HG03521 (cell line): ENCODE data around the gene HDAC11.

Source experiments
- ATAC-seq: cut with Tn5 transposase; IDR thresholded peaks from one replicate; pipeline ENCODE4 v1.9.1; 2021; ENCODE audit warnings: mild to moderate bottlenecking, moderate library complexity; ENCODE audit not compliant: unreplicated experiment

HDAC11 gene

DNA sequence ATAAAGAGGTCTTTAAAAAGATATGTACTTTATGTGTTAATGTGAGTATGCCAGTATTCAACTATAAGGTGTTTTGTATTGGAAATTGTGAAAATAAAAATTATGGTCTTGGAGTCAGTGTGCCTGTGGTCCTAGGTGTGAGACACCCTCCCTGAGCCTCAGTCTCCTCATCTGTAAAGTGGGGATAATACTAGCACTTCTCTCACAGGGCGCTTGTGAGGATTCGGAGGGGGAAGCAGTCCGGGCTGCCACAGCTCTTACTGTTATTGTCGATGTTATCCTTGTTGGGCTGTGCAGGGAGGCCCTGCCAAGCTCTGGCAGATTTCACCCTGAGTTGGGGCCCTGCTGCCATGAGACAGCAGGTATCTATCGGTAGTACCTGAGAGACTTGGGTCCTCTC lies 42.1 kb downstream of the HDAC11 start:
- ATAC-seq: no peak

DNA sequence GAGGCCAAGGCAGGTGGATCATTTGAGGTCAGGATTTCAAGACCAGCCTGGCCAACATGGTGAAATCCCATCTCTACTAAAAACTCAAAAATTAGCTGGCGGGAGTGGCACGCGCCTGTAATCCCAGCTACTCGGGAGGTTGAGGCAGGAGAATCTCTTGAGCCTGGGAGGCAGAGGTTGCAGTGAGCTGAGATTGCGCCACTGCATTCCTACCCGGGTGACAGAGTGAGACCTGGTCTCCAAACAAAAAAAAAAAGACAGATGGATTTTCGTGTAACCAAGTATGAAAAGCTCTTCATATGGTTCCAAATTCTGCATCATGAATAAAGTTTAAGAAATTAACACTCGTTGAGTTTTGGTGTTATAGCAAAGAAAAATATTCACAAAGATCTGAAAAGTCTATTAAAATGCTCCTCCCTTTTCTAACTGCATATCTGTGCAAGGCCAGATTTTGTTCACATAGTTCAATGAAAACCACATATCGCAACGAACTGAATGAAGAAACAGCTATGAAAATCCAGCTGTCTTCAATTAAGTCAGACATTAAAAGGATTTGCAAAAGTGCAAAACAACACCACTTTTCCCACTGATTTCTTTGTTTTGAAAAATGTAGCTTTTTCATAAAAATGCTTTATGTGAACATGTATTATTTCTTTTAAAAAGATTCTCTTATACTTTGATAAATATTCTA lies 45.0 kb downstream of the HDAC11 start:
- no peak for ATAC-seq

DNA sequence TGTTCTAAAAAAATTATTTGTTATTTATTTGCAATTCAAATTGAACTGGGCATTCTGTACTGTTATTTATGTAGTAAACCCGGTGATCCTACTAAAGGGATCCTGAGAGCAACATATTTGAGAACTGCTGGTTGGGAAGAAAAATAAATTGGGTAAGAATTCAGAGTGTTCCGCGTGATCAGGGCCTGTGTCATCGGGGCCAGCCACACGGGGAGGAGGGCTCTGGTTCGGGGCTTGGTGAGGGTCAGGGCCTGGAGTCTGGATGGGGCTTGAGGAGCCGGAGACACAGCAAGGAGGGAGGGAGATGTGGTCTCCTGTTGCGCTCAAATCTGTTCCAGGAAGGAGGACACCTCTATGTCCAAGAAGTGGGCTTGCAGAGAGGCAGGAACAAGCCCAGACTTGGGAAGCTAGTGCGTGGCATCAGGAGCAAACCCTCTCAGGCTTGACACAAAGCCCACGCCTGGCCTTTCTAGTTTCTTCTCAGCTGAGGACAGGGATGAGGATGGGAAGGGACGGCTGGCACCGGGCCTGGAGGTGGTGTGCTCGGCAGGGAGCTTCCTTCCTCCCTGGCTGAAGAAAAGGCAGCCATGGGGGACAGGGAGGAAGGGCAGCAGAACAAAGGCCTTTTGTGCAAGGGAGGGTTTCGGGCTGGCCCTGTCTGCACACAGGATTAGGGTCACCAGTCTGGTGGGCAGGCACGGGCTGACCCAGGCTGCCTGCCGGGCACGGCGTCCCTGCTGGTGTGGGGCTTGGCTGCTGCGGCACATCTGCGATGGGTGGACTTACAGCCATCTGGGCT lies 45.9 kb downstream of the HDAC11 start:
- ATAC-seq: no peak

DNA sequence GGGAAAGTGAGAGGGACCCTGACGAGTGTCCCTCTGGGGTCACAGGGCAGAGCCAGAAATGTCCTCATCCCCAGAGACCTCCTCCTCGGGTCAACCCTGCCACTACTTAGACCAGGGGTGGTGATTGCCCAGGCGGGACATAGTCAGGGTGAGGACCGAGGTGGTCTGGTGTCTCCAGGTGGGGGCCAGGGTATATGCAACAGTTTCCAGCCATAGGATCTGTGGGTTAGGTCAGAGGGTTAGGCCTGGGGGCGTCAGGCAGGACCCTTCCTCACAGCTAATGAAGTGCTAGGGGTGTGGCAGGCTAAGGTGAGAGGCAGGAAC lies 46.5 kb downstream of the HDAC11 start:
- ATAC-seq: no peak

DNA sequence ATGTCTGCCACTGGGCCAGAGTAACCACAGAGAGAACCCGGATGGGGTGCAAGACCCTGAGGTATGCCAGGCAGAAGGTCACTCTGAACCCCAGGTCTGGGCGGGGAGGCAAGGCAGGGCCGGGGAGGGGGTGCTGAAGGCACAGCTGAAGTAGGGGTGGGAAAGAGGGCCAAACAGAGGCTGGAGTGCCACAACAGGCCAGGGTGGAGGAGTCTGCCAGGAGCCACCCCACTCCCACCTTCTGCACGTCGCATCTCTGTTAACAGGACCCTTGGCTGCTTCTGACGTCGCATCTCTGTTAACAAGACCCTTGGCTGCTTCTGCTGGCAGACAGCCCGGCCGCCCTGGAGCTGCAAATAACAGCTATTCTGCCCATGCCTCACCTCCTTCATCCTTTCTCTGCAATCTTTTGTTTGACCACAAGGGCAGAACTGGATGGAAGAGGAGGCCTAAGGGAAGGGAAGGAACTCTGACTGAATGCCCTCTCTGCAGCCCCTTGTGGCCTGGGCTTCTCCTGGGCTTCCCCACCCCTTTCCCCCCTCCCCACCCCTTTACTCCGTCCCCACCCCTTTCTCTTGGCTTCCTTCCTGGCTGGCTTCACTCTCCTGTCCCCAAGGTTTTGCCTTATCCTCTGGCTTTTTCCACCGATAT lies 48.2 kb downstream of the HDAC11 start:
- ATAC-seq: no peak

DNA sequence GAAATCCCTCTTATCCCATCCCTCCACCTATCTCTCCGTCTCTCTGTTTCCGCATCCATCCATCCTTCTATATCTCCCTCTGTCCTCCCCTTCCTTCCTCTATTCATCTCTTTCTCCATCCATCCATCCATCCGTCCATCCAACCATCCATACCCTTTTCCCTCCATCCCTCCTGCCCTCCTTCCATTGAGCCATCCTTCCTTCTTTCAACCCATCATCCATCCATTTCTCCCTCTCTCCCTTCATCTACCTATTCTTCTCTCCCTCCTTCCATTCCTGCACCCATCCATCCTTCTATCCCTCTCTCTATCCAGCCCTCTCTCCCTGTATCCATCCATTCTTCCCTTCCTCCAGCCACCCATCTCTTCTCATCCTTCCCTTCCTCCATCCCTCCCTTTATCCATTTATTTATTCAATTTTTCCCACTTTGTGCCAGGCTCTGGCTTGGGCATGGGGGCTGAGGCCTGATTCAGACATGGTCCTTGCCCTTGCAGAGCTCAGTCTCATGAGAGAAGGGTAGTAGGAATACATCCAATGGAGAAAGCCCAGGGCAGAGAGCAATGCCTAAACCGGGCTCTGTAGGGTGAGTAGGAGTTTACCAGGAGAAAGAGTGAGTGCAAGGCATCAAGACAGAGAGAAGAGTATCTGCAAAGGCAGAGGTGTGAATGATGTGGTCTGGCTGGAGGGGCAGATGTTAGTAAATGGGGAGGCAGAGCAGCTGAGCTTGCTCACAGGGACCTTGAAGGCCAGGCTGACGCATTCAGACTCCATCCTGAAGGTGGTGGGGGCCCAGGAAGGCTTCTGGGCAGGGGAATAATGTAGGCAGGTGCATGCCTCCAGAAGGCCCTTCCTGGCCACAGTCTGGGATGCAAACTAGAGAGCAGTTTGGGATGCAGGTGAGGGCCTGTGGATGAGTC lies 49.3 kb downstream of the HDAC11 start:
- no peak for ATAC-seq

DNA sequence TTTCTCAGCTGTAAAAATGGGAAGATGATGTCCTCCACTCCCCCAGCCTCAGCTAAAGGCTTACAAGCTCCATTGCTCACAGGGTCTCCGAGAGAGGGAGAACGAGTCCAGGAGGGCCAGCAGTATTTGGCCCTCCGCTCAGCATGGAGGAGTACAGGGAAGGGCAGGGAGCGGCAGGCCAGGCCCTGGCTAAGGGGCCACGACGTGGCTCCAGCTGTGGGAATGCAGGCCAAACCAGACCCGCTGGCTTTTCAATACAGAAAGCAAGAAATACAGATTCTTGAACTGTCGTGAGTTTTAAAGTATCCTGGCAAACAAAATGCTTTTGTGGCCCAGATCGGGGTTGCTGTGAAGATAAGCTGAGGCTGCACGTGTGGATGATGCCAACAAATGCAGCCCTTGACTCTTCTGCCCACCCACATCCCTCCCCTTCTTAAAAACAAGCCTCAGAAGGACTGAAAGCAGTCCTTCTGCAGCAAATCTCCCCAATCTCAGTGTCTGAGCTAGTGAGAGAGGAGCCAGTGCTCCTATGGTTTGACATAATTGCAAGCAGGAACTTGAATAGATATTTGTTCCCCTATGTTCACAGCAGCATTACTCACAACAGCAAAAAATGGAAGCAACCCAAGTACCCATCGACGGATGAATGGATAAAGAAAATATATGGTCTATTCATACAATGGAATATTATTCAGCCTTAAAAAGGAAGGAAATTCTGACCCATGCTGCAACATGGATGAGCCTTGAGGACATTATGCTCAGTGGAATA lies 50.3 kb downstream of the HDAC11 start:
- no peak for ATAC-seq

DNA sequence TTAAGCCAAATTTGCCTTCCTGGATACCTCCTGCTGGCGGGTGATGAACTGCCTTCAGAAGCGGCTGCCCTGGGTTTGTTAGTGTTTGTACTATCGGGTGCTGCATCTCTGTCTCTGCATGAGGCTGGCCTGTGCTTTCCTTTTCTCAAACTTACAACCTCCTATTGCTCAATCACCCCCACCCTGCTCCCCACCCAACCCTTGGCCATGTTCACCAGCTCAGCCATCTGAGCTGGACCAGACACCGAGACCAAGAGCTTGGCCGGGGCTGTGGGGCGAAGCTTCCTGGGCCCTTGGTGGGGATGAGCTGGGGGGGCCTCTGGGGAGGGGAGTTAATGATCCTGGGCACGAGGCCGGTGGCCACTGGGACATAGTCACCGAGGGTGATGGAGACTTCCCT lies 52.0 kb downstream of the HDAC11 start:
- ATAC-seq: no peak

DNA sequence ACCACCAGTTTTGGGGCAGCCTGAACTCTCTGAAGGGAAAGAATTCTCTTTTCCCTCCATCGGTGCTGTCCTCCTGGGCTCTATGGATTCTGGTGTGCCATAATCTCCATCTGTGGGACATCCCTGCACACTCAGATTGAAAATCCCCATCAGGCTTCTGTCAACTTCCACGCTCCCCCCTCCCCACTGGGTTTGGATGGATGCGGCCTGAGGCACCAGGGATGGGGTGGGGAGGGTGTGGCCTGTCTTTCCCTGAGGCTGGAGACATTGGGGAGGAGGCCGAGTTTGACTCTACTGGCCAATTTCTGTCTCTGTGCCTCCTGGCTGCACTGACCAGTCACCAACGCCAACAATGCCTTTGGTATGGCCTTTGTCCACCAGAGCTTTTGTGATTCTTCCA lies 52.5 kb downstream of the HDAC11 start:
- ATAC-seq: no peak

DNA sequence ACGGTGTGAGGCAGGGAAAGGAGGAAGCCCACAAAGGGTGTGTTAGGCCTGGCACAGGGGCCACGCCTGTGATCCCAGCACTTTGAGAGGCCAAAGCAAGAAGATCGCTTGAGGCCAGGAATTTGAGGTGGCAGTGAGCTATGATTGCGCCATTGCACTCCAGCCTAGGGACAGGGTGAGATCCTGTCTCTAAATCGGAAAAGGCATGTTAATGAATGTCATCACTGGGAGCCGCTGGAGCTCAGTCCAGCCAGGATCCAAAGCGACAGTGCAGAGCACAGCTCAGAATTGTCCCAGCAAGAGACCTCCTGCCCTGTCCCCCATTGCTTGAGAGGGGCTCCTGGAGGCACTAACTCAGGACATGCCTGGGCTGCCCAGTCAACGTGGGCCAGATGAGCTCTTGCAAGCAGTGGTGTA lies 53.8 kb downstream of the HDAC11 start:
- no peak for ATAC-seq

DNA sequence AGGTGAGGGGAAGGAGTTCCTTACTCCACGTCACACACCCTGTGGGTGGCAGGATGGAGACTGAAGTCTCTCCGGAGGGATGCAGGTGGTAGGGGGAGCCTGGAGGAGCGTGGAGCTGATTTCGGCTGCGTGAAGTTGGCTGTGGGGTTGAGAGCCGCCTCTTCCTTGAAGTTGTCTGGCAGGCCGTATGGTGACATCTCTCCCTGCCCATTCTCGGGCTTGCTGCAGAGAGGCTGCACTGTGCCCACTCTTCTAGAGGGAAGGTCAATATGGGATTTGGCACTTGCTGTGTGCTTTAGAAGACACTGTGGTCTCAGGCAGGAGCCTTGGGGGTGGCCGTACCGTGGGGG lies 55.4 kb downstream of the HDAC11 start:
- ATAC-seq: no peak

DNA sequence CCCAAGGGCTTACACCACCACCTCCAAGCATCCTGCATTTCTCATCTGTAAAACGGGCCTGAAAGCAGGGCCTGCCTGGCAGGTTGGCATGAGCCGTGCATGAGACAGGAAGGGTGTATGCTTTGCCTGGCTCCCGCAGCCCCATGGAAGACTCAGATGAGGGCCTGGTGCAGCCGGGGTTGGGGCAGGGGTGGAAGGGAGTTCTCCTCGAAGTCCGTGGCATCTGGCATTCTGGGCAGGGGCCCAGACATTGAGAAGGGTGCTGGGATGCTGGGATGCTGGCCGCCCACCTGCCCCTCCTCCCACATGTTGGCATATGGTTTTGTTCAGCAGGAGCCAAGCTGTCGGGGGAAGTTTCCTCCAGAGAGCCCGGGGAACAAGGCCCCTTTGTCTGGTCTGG lies 55.8 kb downstream of the HDAC11 start:
- ATAC-seq: no peak

DNA sequence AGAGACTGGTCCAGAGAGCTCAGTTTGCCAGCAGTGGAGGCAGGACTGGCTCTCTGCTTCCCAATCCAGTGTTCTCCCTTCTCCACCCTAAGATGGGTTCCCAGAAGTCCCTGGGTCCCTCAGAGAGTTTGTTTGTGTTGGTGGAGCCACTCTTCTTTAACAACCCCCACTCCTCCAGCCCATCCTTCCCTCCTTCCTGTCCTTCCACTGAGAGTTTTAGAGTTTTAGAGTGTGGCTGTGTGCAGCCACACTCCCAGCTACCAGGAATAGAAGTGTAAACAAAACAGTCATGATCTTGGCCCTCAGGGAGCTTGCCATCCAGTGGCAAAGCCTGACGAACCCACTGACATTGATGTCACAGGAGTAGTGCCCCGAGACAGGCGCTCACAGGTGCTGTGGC lies 56.3 kb downstream of the HDAC11 start:
- ATAC-seq: no peak

DNA sequence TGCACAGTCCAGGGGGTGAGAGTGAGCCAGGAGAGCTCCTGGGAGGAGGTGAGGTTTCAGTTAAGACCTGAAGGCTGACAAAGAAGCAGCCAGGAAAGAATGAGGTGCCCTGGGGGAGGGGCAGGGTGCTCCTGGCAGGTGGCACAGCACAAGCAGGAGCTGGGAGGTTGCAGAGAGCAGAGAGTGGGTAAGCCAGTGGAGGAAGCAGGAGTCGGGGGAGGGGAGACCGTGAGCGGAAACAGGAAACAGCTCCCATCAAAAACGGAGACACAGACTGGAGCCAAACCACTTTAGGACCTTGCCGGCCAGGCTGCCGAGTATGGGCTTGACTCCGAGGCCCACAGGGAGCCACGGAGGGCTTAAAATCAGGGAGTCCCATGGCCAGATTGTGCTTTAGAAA lies 56.7 kb downstream of the HDAC11 start:
- no peak for ATAC-seq

DNA sequence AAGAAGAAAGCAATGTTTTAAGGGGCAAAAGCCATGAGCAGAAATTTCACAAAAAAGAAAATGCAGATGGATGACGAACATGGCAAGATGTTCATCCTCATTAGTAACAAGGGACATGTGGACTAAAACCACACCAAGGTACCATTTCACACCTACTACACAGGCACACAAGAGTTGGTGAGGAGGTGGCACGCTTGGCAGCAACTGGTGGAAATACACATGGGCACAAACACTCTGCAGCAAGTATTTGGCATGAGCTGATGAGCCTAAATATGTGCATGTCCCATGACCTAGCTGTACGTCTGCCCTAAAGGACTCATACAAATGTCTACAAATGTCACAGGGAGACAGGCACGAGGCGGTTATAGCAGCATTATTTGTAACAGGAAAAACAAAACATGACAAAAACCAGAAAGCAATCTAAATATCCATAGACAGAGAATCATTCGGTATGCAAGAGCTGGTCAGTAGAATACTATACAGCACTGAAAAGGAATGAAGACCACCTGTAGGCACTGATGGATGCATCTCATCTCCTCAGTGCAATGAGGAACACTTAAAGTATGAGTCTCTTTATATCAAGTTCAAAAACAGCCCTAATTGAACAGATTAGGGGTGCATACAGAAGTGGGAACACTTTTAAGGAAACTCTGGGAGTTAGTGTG lies 57.3 kb downstream of the HDAC11 start:
- ATAC-seq: no peak

DNA sequence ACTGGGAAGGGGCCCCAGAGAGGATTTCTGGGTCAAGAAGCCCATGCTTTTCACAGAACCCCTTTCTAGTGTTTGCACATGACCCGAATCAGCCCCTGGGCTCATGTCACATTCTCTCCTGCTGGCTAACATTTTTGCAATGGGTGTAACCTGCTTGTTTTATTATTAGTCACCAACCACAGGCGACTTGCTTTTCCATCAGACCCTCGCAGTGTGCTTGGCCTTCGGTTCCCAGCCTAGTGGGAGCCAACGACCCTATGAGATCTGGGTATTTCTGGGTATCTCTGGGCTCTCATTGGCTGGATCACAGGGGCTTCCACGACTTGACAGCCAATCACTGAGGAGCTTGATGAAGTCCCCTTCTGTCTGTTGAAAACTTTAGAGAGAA lies 57.8 kb downstream of the HDAC11 start:
- ATAC-seq: no peak

DNA sequence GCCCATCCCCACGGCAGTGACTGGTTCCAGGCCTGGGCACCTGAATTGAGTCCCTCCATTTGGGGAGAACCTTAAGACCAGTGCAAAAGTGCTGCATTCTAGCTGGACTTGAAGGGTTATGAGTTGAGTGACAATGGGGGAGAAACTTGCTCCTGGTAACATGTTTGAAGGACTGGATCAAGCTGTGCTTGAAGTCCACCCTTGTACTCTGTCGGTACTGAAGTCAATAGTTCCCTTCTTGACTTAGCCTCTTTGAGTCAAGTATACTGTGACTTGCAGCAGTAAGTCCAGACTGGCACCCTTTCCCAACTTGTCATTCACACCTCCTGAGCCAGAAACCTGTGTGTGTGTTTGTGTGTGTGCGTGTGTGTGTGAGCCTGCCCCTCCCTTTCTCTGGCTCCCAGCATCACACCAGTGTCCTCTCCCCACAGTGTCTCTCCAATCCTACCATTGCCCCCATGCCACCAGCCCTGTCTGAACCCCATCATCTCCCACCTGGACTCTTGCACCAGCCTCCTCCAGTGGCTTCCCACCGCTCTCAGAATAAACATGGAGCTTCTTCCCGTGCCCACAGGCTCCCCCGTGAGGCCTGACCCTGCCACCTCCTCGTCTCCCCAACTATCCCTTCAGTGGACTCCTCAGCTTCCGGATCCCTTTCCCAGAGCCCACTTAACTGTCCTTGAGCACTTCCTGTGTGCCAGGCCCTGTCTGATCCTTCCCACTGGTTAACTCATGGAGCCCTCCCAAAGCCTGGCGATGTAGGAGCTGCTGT lies 58.6 kb downstream of the HDAC11 start:
- ATAC-seq: no peak

DNA sequence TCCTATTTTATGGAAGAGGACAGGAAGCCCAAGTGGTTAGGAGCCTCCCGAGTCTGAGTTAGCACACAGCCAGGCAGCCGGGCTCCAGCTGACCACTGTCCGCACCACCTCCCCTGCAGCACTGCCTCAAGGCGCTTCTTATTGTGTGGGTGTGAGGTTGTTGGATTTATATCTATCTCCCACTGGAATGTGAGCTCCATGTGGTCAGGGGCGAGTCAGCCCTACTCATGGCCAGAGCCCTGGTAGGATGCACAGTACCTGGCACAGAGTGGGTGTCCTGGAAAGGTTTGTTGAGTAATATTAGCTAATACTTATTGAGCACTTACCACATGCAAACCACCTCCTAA lies 59.2 kb downstream of the HDAC11 start:
- ATAC-seq: no peak

DNA sequence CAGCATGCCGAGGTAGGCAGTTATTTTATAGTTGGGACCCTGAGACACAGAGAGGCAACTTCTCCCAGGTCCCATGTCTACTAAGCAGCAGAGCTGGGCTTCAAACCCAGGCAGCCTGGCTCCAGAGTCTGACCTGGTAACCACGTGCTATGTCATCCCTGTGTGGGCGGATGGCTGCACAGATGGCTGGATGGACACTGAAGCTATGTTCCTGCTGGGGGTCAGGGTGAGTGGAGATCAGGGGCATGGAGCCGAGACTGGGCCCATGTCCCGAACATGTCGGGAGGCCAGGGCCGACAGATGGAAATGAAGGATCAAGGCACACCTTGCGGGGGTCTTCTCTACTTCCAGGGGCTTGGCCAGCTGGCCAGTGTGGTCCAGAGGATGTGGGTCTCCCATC lies 59.6 kb downstream of the HDAC11 start:
- no peak for ATAC-seq
